RWPE2 (cell line): Measurements from ENCODE around the gene NAP1L4.

ENCODE experiments used
- ATAC-seq: fragments of 200-7000 bp; cut with Tn5 transposase; 3 replicates; pipeline ENCODE4 v1.9.1; 2021; ENCODE audit warnings: low read depth
- DNase-seq: peaks from one replicate; pipeline ENCODE4 v3.0.0-alpha.2; 2020; ENCODE audit warnings: low spot score
- H3K27ac ChIP-seq: fragments of 450-650 bp; 2 replicates; pipeline ENCODE4 v1.5.1; 2017; ENCODE audit warnings: mild to moderate bottlenecking; ENCODE audit not compliant: poor library complexity, severe bottlenecking
- H3K27me3 ChIP-seq: fragments of 250-450 bp; sonication (Bioruptor Pico); 2 replicates; pipeline ENCODE4 v1.5.1; 2021; ENCODE audit warnings: mild to moderate bottlenecking, moderate library complexity; ENCODE audit not compliant: insufficient read depth, poor library complexity, severe bottlenecking
- H3K36me3 ChIP-seq: fragments of 250-450 bp; sonication (Bioruptor Pico); 2 replicates; pipeline ENCODE4 v1.5.1; 2020; ENCODE audit warnings: low read depth, mild to moderate bottlenecking, moderate library complexity
- H3K4me1 ChIP-seq: fragments of 250-450 bp; sonication (Bioruptor Pico); 2 replicates; pipeline ENCODE4 v1.5.1; 2021; ENCODE audit warnings: mild to moderate bottlenecking, moderate library complexity; ENCODE audit not compliant: insufficient read depth, poor library complexity, severe bottlenecking
- H3K4me3 ChIP-seq: fragments of 250-450 bp; sonication (Bioruptor Pico); 2 replicates; pipeline ENCODE4 v1.5.1; 2021; ENCODE audit warnings: mild to moderate bottlenecking, moderate library complexity; ENCODE audit not compliant: severe bottlenecking
- H3K9me3 ChIP-seq: fragments of 250-450 bp; sonication (Bioruptor Pico); 2 replicates; pipeline ENCODE4 v1.5.1; 2021; ENCODE audit warnings: mild to moderate bottlenecking, moderate library complexity; ENCODE audit not compliant: severe bottlenecking
- TF ChIP-seq, protein P1 (sequence below): fragments of 450-650 bp; IDR thresholded peaks from one replicate; pipeline ENCODE4 v1.5.1; 2017; ENCODE audit warnings: mild to moderate bottlenecking, moderate library complexity; ENCODE audit not compliant: poor library complexity, severe bottlenecking

The NAP1L4 gene

DNA sequence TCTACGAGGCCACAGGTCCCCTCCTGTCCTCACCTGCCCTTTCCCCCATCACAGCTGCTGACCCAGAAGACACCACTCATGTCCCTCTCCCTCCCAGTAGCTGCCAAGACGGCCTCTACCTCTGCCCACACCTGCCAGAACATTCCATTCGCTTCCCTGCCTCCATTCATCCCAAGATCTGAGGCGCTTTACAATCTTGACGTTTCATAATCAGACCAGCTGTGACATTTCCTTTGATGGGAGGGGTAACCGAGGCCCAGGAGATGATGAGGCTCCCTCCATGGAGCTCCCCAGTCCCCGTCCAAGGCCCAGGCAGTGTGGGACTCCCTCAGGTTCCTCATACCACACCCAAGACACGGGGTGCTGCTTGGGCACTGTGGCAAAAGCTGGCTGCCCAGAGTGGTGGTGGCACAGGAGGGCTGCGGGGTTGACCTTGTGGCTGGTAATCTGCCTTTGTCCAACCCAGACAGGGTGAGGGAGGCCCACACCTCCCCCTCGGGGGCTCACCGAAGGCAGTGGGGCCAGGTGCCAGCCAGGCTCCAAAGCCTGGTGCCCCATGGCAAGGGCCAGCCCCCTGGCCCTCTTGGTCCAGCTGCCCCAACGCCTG lies 80.2 kb downstream of the NAP1L4 start:
- Histone ChIP-seq H3K27me3 (no peaks in the 10 kb centered on the region), H3K9me3 (no peaks in the 10 kb centered on the region), H3K27ac (peak overlapping the region; percentile 94), H3K4me1 (peaks cover 26% of the 10 kb centered on the region), H3K4me3 (no peak overlapping the region), H3K36me3 (no peaks in the 10 kb centered on the region)
- TF ChIP-seq, protein P1, sequence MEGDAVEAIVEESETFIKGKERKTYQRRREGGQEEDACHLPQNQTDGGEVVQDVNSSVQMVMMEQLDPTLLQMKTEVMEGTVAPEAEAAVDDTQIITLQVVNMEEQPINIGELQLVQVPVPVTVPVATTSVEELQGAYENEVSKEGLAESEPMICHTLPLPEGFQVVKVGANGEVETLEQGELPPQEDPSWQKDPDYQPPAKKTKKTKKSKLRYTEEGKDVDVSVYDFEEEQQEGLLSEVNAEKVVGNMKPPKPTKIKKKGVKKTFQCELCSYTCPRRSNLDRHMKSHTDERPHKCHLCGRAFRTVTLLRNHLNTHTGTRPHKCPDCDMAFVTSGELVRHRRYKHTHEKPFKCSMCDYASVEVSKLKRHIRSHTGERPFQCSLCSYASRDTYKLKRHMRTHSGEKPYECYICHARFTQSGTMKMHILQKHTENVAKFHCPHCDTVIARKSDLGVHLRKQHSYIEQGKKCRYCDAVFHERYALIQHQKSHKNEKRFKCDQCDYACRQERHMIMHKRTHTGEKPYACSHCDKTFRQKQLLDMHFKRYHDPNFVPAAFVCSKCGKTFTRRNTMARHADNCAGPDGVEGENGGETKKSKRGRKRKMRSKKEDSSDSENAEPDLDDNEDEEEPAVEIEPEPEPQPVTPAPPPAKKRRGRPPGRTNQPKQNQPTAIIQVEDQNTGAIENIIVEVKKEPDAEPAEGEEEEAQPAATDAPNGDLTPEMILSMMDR = no peak
- no peak for DNase-seq
- ATAC-seq = peak; percentile 22

DNA sequence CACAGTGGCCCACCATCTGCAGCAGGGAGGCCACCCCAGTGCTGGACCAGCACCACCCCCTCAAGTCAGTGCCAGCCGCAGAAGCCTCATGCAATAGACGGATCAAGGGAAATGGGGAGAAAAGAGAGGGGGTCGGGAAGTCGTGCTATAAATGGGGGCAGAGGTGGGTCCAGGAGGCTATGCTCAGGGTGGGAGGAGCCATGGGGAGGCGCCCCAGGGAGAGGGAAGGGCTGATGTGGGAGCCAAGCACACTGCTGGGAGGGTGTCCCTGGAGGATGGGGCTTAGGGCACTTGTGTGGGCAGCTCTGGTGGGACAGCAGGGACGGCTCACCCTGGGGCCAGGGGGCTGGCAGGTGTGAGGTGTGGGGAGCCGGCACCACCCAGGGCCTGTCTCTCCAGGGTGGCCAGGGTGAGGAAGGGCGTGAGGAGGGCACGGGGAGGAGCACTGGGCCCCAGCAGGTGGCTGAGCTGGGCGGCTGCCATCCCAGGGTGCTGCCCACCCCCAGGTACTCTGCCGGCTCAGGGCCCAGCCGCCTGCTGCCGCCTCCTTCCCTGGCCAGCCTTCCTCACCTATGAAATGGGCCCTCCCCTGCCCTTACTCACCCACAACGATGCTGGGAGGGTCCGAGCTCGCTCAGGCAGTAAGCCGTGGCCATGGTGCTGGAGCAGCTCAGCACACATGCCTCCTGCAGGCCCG lies 80.9 kb downstream of the NAP1L4 start:
- DNase-seq = no peak
- Histone ChIP-seq H3K4me3 (no peak overlapping the region), H3K36me3 (no peaks in the 10 kb centered on the region), H3K9me3 (no peaks in the 10 kb centered on the region), H3K4me1 (peaks cover 26% of the 10 kb centered on the region), H3K27ac (peak overlapping the region; percentile 94), H3K27me3 (no peaks in the 10 kb centered on the region)
- ATAC-seq = peak; percentile 24; the same call in 2 of the 3 replicates
- TF ChIP-seq, protein P1 = no peak

DNA sequence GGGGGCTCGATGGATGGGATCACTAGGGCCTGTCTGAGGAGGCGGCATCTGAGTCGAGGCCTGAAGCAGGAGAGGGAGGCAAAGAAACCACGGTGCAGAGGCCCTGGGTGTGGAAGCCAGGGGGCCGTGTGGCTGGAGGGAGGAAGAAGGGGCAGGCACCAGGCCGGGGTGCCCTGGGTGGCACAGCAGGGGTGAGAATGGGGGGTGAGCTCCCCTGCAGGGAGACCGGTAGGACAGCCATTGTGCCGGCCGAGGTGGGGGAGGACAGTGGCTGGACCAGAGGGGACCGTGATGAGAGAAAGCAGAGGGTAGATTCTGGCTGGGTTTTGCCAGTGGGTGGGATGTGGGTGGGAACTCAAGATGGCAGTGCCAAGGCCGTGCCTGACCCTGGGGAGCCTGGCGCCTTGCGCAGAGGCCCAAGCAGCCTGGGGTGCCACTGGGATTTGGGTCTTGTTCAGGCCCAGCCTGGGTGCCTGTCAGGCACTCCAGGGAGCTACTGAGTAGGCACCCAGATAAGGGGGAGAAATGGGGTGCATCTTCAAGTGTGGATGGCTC lies 81.7 kb downstream of the NAP1L4 start:
- no peak for ATAC-seq
- H3K9me3 ChIP-seq = no peaks in the 10 kb centered on the region
- H3K4me3 ChIP-seq = no peak overlapping the region
- H3K36me3 ChIP-seq = peaks cover 5% of the 10 kb centered on the region; the same call in 1 of the 2 replicates
- TF ChIP-seq, protein P1 = no peak
- no peak for DNase-seq
- no peaks in the 10 kb centered on the region for H3K27me3 ChIP-seq
- H3K27ac ChIP-seq = peak overlapping the region; percentile 94
- peaks cover 26% of the 10 kb centered on the region for H3K4me1 ChIP-seq

DNA sequence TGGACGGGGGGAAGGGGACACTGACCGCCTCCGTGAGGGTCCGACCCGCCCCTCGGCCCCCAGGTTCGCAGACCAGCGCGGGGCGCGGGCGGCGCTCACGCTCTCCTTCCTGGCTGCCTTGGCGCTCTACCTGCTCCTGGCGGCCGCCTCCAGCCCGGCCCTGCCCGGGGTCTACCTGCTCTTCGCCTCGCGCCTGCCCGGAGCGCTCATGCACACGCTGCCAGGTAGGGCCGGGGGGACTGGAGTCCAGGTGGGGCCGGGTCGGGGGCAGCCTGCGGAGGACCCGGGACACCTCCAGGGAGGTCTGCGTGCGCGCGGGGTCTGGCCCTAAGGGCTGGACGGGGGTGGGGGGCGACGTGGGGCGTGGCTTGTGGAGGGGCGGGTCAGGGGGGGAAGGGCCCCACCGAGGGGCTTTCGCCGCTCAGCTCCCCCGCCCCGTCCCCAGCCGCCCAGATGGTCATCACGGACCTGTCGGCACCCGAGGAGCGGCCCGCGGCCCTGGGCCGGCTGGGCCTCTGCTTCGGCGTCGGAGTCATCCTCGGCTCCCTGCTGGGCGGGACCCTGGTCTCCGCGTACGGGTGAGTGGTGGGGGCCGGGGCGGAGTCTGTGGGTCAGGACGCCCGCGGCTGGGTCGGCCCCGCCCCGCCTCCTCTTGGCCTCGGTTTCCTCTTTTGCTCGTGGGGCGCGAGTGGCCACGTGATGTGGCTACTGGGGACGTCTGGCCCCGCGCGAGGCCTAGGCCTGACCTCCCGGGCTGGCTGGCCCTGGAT lies 82.8 kb downstream of the NAP1L4 start:
- peaks cover 28% of the 10 kb centered on the region for H3K4me1 ChIP-seq
- no peaks in the 10 kb centered on the region for H3K9me3 ChIP-seq
- TF ChIP-seq, protein P1 = no peak
- H3K4me3 ChIP-seq = no peak overlapping the region
- no peaks in the 10 kb centered on the region for H3K27me3 ChIP-seq
- H3K27ac ChIP-seq = no peak overlapping the region
- ATAC-seq = no peak
- DNase-seq = no peak
- H3K36me3 ChIP-seq = peaks cover 10% of the 10 kb centered on the region; the same call in 1 of the 2 replicates
